Measurements from ENCODE around the gene CLK2. TPM values are rescaled to one million over a fixed set of nuclear protein-coding genes. Genes with fewer than 3 reads are reported as not detected.

The CLK2 gene
- total RNA-seq, 2 donors from 2014 or later, result 28.1 to 56.5 TPM

- H3K36me3 ChIP-seq, result no peaks in the 10 kb centered on the region
- DNase-seq (ENCODE audit: low spot score), result peak; percentile 27
- peak overlapping the region; percentile 76 to 79 for H3K4me3 ChIP-seq
- H3K27me3 ChIP-seq (replicated peaks; ENCODE audit: insufficient read depth), result no peaks in the 10 kb centered on the region
- TF ChIP-seq POLR2A (IDR thresholded peaks at IDR 0.05), result no peak
- TF ChIP-seq, protein P1, sequence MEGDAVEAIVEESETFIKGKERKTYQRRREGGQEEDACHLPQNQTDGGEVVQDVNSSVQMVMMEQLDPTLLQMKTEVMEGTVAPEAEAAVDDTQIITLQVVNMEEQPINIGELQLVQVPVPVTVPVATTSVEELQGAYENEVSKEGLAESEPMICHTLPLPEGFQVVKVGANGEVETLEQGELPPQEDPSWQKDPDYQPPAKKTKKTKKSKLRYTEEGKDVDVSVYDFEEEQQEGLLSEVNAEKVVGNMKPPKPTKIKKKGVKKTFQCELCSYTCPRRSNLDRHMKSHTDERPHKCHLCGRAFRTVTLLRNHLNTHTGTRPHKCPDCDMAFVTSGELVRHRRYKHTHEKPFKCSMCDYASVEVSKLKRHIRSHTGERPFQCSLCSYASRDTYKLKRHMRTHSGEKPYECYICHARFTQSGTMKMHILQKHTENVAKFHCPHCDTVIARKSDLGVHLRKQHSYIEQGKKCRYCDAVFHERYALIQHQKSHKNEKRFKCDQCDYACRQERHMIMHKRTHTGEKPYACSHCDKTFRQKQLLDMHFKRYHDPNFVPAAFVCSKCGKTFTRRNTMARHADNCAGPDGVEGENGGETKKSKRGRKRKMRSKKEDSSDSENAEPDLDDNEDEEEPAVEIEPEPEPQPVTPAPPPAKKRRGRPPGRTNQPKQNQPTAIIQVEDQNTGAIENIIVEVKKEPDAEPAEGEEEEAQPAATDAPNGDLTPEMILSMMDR (IDR thresholded peaks at IDR 0.05), result no peak
- TF ChIP-seq POLR2AphosphoS5 (IDR thresholded peaks at IDR 0.05), result no peak
- intact Hi-C loops (cut with DNase I), result loop anchor here (2.0 to 5.0 kb wide), 2 partner anchors 15 to 57 kb away; no protein-coding TSS in a partner anchor
- H3K9me3 ChIP-seq, result no peaks in the 10 kb centered on the region
- peaks cover 5% of the 10 kb centered on the region for H3K4me1 ChIP-seq (replicated peaks)
- 12% methylated on average over 11 of the region's 11 CpGs for WGBS
- H3K27ac ChIP-seq, result peak overlapping the region; percentile 89 to 92
Measured at GRCh38 chr1:155309423-155310021, 36.2 kb upstream of the CLK2 start.

DNA sequence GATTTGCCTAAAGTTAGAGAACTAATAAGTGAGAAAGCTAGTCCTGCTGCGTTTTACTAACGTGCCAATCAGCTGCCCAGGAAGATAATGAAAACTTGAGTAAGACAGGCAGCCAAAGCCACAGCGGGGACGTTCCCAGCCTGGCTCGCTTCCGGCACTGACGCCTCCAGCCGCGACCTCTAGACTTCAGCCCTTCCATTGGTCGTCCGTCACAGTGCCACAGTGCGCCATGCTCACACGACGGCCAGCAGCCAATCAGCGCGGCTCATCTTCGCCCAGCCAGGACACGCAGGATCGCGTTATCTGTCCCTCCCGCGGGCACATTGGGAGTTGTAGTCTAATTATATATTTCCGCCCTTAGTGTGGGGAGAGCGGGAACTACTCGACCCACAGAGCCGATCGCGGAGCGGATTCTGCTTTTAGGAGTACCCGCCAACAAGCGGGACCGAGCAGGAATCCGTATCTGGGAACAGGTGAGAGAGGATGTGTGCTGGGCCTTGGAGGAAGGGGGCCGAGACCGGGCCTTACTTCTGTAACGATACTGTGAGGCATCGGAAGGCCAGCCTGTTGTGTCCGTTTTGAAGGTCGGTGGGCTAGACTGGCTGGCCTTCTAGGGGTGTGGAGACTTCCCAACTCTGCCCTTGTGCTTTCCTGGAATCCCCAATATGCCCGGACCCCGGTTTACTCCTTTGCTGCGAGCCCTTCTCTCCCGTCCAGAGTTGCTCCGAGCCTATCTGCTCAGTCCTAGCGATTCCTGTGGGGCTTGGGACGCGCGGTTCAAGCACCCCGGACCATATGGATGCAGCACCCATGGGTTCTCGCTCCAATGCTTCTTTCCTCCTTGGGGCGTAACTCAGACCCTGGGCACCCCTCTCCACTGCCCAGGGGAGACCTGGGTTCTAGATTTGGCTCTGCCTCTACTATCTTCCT lies 35.5 kb upstream of the CLK2 start, which contains the start of gene FDPS:
Gene FDPS, plus strand, starts transcription at position 374 of the 930 bp plus-strand sequence. CDS start 924 bp downstream, outside the sequence.
- Histone ChIP-seq H3K36me3 (no peaks in the 10 kb centered on the region), H3K27ac (peak within 1 kb of the TSS; percentile 89 to 92), H3K27me3 (replicated peaks; ENCODE audit: insufficient read depth) (no peaks in the 10 kb centered on the region), H3K4me3 (peak within 1 kb of the TSS; percentile 76 to 79), H3K9me3 (no peaks in the 10 kb centered on the region), H3K4me1 (replicated peaks) (peaks cover 5% of the 10 kb centered on the region)
- intact Hi-C loops (cut with DNase I), result loop anchor here (2.0 to 5.0 kb wide), 2 partner anchors 16 to 56 kb away; no protein-coding TSS in a partner anchor
- under 1% methylated on average over 48 of the region's 51 CpGs for WGBS
- peak; percentile 99 for DNase-seq (ENCODE audit: low spot score)
- peak; percentile 62 for TF ChIP-seq POLR2A (IDR thresholded peaks at IDR 0.05)
- TF ChIP-seq, protein P1 (IDR thresholded peaks at IDR 0.05), result peak in 2 of 4 experiments; percentile 58 to 72
- peak; percentile 100 for TF ChIP-seq POLR2AphosphoS5 (IDR thresholded peaks at IDR 0.05)

DNA sequence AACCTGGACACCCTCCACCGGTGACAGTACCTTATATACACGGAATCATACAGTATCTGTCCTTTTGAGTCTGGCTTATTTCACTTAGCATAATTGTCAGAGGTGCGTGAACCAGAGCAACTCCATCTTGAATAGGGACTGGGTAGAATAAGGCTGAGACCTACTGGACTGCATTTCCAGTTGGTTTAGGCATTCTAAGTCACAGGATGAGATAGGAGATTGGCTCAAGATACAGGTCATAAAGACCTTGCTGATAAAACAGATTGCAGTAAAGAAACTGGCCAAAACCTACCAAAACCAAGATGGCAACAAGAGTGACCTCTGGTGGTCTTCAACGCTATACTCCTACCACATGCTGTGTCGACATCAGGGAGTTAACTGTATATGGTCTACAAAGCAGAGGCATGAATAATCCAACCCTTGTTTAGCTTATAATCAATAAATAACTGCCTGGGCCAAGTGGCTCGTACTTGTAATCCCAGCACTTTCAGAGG lies 34.0 kb upstream of the CLK2 start:
- peaks cover 5% of the 10 kb centered on the region for H3K4me1 ChIP-seq (replicated peaks)
- H3K36me3 ChIP-seq, result no peaks in the 10 kb centered on the region
- H3K27ac ChIP-seq, result peak overlapping the region in 1 of 2 donors; percentile 92
- H3K27me3 ChIP-seq (replicated peaks; ENCODE audit: insufficient read depth), result no peaks in the 10 kb centered on the region
- WGBS, result 52% methylated on average over 6 of the region's 6 CpGs
- H3K9me3 ChIP-seq, result no peaks in the 10 kb centered on the region
- intact Hi-C loops (cut with DNase I), result loop anchor here (5.0 kb wide), 1 partner anchor 55 kb away; no protein-coding TSS in a partner anchor
- H3K4me3 ChIP-seq, result no peak overlapping the region
- no peak for DNase-seq (ENCODE audit: low spot score)
- no peak for TF ChIP-seq POLR2AphosphoS5 (IDR thresholded peaks at IDR 0.05)
- TF ChIP-seq POLR2A (IDR thresholded peaks at IDR 0.05), result no peak
- TF ChIP-seq, protein P1 (IDR thresholded peaks at IDR 0.05), result no peak

- WGBS, result 67% methylated on average over 7 of the region's 7 CpGs
- Histone ChIP-seq H3K27ac (no peak overlapping the region), H3K36me3 (no peaks in the 10 kb centered on the region), H3K9me3 (no peaks in the 10 kb centered on the region), H3K4me1 (replicated peaks) (peaks cover 5% of the 10 kb centered on the region), H3K27me3 (replicated peaks; ENCODE audit: insufficient read depth) (no peaks in the 10 kb centered on the region), H3K4me3 (no peak overlapping the region)
- TF ChIP-seq, protein P1 (IDR thresholded peaks at IDR 0.05), result no peak
- TF ChIP-seq POLR2AphosphoS5 (IDR thresholded peaks at IDR 0.05) (no peak), POLR2A (IDR thresholded peaks at IDR 0.05) (no peak)
- DNase-seq (ENCODE audit: low spot score), result no peak
- intact Hi-C loops (cut with DNase I), result loop anchor here (5.0 kb wide), 1 partner anchor 54 kb away; no protein-coding TSS in a partner anchor
Measured at GRCh38 chr1:155305881-155306391, 32.6 kb upstream of the CLK2 start.
